IMR-90 (cell line): ENCODE results near the gene G3BP2.

Experiments
- BHLHE40 ChIP-seq: fragments of 150-350 bp; IDR thresholded peaks from 2 replicates; pipeline ENCODE4 v1.6.1; 2016; ENCODE audit warnings: mild to moderate bottlenecking, low read depth, low read length
- CTCF ChIP-seq: conservative IDR thresholded peaks from 2 replicates; pipeline ENCODE4 v1.5.1; 2012; ENCODE audit warnings: mild to moderate bottlenecking, low read depth, low read length, improper control_type of control experiment
- ELK1 ChIP-seq: fragments of 150-350 bp; IDR thresholded peaks from 2 replicates; pipeline ENCODE4 v1.6.1; 2016; ENCODE audit warnings: low read depth, mild to moderate bottlenecking, low read length, moderate library complexity, borderline replicate concordance
- POLR2A ChIP-seq: IDR thresholded peaks from 2 replicates; pipeline ENCODE4 v1.6.1; 2012; ENCODE audit warnings: mild to moderate bottlenecking, low read depth, low read length
- RFX5 ChIP-seq: IDR thresholded peaks from 2 replicates; pipeline ENCODE4 v1.8.0; 2012; ENCODE audit warnings: low read depth, mild to moderate bottlenecking, low read length, moderate library complexity

DNA sequence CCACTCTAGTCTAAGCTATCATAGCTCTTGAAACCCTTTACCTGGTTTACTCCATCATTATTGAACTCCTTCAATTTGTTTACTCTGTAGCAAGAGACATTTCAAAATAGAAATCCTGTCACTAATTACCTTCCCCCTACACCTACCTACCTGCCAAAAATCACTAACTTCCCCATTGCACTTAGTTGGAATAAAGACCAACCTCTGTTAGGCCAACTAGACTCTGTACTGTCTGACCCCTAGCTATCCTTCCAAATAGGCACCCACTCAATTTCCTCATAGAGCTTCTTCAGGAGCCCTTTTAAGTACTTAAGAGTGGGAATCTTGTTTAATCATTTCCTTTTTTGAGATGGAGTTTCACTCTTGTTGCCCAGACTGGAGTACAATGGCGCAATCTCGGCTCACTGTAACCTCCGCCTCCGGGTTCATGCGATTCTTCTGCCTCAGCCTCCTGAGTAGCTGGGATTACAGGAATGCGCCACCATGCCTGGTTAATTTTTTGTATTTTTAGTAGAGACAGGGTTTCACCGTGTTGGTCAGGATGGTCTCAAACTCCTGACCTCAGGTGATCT is 34.0 kb downstream of the G3BP2 start:
- no peak for TF ChIP-seq CTCF
- no peak for TF ChIP-seq RFX5
- no peak for TF ChIP-seq BHLHE40
- TF ChIP-seq POLR2A, result no peak
- TF ChIP-seq ELK1, result no peak
